Right lobe of liver (tissue), 4 donors: ENCODE data around the gene TGM6.

Experiments
- POLR2A ChIP-seq: fragments of 450-650 bp; IDR thresholded peaks from one replicate; pipeline ENCODE4 v1.6.1; 2017; ENCODE audit warnings: antibody characterized with exemption, mild to moderate bottlenecking
- TF ChIP-seq, protein P1 (sequence below), 4 donors: fragments of 200-600 bp in 3 of 4; fragments of 450-650 bp in 1 of 4; IDR thresholded peaks; one replicate each; pipeline versions ENCODE4 v1.5.1 to v1.8.0; 2016 to 2022; ENCODE audit warnings: antibody characterized with exemption in 4 of 4, mild to moderate bottlenecking in 2 of 4
- donor health status: DM: no; HTN: no; CAD: no.
- donor health status: DM: no; HTN: no; CAD: no.
- donor health status: DM: no; HTN: yes; CAD: no.

DNA sequence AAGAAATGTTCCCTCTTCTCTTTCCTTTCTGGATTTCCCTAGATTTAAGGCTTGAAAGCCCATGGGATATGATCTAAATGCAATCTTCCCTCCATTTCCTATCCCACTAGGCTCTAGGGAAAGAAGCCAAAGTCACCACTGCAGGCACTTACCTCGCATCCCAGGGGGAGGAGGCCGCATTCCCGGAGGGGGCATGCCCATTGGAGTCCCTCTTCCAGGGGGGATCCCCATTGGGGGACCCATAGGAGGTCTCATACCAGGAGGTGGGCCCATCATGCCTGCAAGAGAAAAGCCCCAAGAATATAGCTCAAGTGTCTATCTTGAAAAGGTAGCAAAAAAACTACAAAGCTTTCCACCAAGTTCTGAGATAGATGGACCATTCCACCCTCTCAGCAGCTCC is 81.8 kb downstream of the TGM6 start:
- TF ChIP-seq, protein P1, sequence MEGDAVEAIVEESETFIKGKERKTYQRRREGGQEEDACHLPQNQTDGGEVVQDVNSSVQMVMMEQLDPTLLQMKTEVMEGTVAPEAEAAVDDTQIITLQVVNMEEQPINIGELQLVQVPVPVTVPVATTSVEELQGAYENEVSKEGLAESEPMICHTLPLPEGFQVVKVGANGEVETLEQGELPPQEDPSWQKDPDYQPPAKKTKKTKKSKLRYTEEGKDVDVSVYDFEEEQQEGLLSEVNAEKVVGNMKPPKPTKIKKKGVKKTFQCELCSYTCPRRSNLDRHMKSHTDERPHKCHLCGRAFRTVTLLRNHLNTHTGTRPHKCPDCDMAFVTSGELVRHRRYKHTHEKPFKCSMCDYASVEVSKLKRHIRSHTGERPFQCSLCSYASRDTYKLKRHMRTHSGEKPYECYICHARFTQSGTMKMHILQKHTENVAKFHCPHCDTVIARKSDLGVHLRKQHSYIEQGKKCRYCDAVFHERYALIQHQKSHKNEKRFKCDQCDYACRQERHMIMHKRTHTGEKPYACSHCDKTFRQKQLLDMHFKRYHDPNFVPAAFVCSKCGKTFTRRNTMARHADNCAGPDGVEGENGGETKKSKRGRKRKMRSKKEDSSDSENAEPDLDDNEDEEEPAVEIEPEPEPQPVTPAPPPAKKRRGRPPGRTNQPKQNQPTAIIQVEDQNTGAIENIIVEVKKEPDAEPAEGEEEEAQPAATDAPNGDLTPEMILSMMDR (IDR thresholded peaks at IDR 0.05), result no peak
- no peak for TF ChIP-seq POLR2A
